HUES48 (cell line): Measurements from ENCODE around the gene PDS5B.

Experiments used
- H3K27ac ChIP-seq: one replicate; pipeline ENCODE4 v1.7.0; 2013; ENCODE audit warnings: low read depth, low read length, inconsistent platforms
- H3K27me3 ChIP-seq: 2 replicates; pipeline ENCODE4 v1.6.1; 2013; ENCODE audit warnings: mild to moderate bottlenecking, low read length; ENCODE audit not compliant: control insufficient read depth, insufficient read depth
- H3K36me3 ChIP-seq: 2 replicates; pipeline ENCODE4 v1.6.1; 2013; ENCODE audit warnings: low read length; ENCODE audit not compliant: control insufficient read depth, insufficient read depth
- H3K4me1 ChIP-seq: 2 replicates; pipeline ENCODE4 v1.6.1; 2013; ENCODE audit warnings: mild to moderate bottlenecking, low read length; ENCODE audit not compliant: control insufficient read depth, insufficient read depth
- H3K4me3 ChIP-seq: 2 replicates; pipeline ENCODE4 v1.5.1; 2013; ENCODE audit warnings: mild to moderate bottlenecking, low read depth, low read length
- H3K9ac ChIP-seq: 2 replicates; pipeline ENCODE4 v1.6.1; 2013; ENCODE audit warnings: mild to moderate bottlenecking, low read depth, low read length, moderate library complexity
- H3K9me3 ChIP-seq: 2 replicates; pipeline ENCODE4 v1.6.1; 2013; ENCODE audit warnings: low read length; ENCODE audit not compliant: control insufficient read depth, insufficient read depth

PDS5B gene

DNA sequence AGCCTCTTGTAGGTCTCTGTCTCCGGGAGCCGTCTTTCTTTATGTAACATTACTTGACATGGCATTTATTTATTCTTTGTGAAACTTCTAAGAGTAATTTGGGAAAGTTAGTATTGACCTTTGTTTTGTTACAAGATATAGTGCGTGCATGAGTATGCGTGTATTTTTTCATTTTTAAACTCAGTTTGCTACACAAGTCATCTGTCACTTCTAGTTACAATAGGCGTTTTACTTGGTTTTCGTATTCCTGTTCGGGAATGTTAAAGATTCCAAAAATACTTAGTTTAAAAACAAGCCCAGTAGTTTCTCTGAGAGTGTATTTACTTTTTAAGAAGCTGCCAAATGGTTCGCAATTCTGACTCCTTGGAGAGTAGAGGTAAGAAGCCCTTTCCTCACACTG lies 3.2 kb downstream of the PDS5B start:
- H3K9ac ChIP-seq = no peak overlapping the region
- no peaks in the 10 kb centered on the region for H3K36me3 ChIP-seq
- H3K4me3 ChIP-seq = no peak overlapping the region
- H3K9me3 ChIP-seq = no peaks in the 10 kb centered on the region
- H3K27ac ChIP-seq = no peak overlapping the region
- H3K4me1 ChIP-seq = peaks cover 23% of the 10 kb centered on the region; the same call in 1 of the 2 replicates
- peaks cover 4% of the 10 kb centered on the region; the same call in 1 of the 2 replicates for H3K27me3 ChIP-seq

DNA sequence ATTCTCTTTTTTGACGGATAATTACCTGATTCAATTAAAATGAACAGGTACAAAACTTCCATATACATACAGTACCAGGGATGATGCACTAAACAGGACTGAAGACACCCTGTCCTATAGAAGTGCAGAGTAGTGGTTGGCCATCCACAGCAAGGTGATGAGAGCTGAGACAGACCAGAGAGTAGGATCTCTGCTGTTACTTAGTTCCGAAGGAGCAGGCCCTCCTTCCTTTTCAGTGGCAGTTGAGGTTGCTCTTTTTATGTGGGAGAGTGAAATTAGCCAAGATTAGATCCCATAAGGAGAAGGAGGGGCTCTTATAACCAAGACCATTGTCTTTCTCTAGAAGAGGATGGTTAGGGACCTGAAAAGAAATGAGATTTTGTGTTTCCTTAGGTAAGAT lies 4.0 kb downstream of the PDS5B start:
- Histone ChIP-seq H3K4me3 (no peak overlapping the region), H3K27me3 (0 out of 2 replicates have a peak, but pooled peaks cover under 1% of the 10 kb centered on the region), H3K36me3 (no peaks in the 10 kb centered on the region), H3K9ac (no peak overlapping the region), H3K27ac (no peak overlapping the region), H3K9me3 (no peaks in the 10 kb centered on the region), H3K4me1 (peaks cover 23% of the 10 kb centered on the region; the same call in 1 of the 2 replicates)

DNA sequence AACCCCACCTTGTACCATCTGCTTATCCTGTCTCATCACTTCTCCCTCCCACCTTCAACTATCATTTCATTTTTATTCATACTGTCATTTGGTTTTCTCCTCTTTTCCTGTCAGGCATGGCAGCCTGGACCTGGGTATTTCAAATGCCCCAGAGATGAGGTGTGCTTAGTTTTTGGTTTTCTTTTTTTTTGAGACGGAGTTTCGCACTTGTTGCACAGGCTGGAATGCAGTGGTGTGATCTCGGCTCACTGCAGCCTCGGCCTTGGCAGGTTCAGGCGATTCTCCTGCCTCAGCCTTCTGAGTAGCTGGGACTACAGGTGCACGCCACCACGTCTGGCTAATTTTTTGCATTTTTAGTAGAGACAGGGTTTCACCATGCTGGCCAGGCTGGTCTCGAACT lies 5.8 kb downstream of the PDS5B start:
- Histone ChIP-seq H3K27me3 (no peaks in the 10 kb centered on the region), H3K36me3 (no peaks in the 10 kb centered on the region), H3K4me3 (no peak overlapping the region), H3K4me1 (peaks cover 20% of the 10 kb centered on the region; the same call in 1 of the 2 replicates), H3K27ac (no peak overlapping the region), H3K9me3 (no peaks in the 10 kb centered on the region), H3K9ac (no peak overlapping the region)

DNA sequence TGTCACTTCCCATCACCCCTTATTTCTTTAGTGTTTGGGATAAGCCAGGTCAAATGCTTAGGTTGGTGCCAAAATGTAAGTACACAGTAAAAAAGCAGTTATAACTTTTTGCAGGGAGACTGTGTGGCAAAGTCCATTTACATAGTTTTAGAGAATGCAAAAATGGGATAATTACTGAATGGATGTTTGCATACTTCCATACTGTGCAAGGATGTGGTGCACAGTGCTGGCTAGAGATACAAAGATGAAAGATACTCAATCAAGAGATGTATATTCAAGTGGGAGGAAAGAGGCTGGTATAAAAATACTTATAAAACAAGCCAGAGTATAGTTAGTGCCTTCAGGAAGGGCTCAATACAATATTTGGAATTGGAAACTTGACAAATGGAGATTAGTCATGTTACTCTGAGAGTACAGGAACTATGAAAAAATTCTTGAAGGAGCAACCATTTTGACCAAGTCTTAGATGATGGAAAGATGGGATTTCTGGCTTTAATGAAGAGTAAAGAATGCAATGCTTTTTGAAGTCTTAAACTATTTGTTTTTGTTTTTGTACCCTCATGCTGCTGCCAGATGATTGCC lies 8.0 kb downstream of the PDS5B start:
- H3K9me3 ChIP-seq = no peaks in the 10 kb centered on the region
- no peaks in the 10 kb centered on the region for H3K27me3 ChIP-seq
- H3K4me1 ChIP-seq = peaks cover 7% of the 10 kb centered on the region; the same call in 1 of the 2 replicates
- no peaks in the 10 kb centered on the region for H3K36me3 ChIP-seq
- no peak overlapping the region for H3K9ac ChIP-seq
- no peak overlapping the region for H3K27ac ChIP-seq
- no peak overlapping the region for H3K4me3 ChIP-seq

DNA sequence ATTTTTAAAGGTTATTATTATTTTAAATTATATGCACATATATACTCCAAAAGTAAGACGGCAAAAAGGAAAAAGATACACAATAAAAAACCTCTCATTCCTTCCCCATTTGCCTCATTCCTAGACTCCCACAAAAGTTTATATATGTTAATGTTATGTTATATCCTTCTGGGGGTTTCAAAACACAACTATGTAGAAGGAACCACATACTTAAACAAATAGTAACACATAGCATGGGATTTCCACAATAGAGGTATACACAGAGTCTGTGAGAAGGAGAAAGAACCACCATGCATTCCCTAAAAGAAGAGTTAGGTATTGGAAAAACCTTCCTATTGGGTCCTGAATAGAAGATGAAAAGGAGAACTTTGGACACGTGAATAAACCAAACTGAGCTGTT lies 9.1 kb downstream of the PDS5B start:
- H3K9me3 ChIP-seq = no peaks in the 10 kb centered on the region

DNA sequence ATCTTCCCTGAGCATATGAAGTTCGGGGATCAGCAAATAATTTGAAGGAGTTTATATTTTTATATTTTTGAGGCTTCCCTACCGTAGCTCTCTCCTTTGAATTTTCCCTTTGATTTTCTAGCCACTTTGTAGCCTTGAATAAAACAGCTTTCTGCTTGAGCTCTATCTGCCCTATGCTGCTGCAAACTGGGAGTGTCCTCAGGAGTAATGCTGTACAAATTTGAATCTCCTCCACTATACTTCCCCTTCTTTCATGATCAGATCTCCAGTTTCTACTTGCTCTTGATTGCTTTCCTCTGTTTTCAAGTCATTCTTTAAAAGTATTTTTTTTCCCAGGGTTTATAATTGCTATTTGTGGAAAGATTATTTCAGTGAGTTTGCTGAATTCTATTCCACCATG lies 14.6 kb downstream of the PDS5B start:
- no peaks in the 10 kb centered on the region for H3K4me1 ChIP-seq
- no peak overlapping the region for H3K27ac ChIP-seq
- H3K9ac ChIP-seq = no peak overlapping the region
- no peaks in the 10 kb centered on the region for H3K9me3 ChIP-seq
- no peaks in the 10 kb centered on the region for H3K27me3 ChIP-seq
- H3K36me3 ChIP-seq = no peaks in the 10 kb centered on the region
- H3K4me3 ChIP-seq = no peak overlapping the region

More for the DNA sequence above, 9.1 kb downstream of the PDS5B start:
- Histone ChIP-seq H3K4me1 (peaks cover 3% of the 10 kb centered on the region; the same call in 1 of the 2 replicates), H3K4me3 (no peak overlapping the region), H3K27me3 (no peaks in the 10 kb centered on the region), H3K36me3 (no peaks in the 10 kb centered on the region), H3K27ac (no peak overlapping the region), H3K9ac (no peak overlapping the region)

DNA sequence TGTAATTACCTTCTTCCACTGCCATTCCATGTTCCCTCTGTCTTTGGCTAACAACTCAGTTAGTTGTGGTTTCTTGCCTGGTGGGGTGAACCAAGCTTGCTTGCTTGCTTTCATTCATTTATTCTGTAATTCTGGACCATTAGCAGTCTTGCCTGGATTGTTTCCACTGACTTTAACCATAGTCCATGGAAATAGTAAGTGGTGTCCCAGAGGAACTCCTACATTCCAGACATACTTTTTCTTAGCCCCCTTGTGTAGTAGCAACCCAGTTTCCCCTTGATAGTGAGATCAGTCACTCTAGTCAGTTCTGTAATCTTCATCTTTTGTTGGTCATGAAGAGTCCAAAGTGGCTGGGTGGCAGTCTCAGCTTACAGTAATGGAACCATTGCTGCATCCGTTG lies 23.2 kb downstream of the PDS5B start:
- Histone ChIP-seq H3K27ac (no peak overlapping the region), H3K9me3 (peaks cover 10% of the 10 kb centered on the region), H3K27me3 (no peaks in the 10 kb centered on the region), H3K36me3 (no peaks in the 10 kb centered on the region), H3K4me3 (no peak overlapping the region), H3K9ac (no peak overlapping the region), H3K4me1 (peaks cover 18% of the 10 kb centered on the region; the same call in 1 of the 2 replicates)

DNA sequence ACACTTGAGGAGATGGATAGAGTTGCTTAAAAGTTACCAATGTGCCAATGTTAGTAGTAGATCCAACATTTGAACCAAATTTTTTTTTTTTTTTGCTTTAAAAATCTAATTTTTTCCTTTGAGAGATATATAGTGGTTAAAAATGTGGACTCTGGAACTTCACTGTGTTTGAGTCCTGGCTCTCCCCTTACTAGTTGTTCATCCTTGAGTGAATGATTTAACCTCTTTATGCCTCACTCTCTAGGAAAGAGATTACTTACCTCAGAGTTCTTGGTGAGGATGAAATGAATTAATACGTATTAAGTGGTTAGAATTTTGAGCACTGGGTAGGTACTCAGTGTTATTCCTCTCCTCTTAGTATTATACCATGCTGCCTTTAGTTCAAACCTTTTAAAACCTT lies 24.3 kb downstream of the PDS5B start:
- Histone ChIP-seq H3K9ac (no peak overlapping the region), H3K4me3 (no peak overlapping the region), H3K36me3 (no peaks in the 10 kb centered on the region)

DNA sequence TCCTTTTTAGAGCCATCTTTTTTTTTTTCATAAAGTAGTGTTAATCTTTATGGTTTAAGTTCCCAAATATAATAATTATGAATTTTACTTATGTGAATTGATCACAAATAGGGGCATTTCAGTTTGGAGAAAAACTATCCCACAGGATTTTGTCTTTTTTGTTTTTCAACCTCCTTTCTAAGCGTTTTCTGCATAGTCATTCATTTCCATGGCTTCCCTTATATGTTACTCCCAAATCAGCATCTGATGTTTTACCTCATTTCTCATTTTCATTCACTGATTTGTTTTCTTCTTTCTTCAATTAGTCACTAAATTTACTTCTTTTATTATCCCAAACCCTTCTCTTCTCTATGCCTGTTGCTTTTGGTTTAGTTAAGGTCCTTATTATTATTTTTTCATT lies 24.7 kb downstream of the PDS5B start:
- Histone ChIP-seq H3K27me3 (no peaks in the 10 kb centered on the region), H3K36me3 (no peaks in the 10 kb centered on the region), H3K9me3 (peaks cover 10% of the 10 kb centered on the region), H3K4me3 (no peak overlapping the region), H3K27ac (no peak overlapping the region), H3K4me1 (peaks cover 18% of the 10 kb centered on the region; the same call in 1 of the 2 replicates), H3K9ac (no peak overlapping the region)

More for the DNA sequence above, 24.3 kb downstream of the PDS5B start:
- H3K9me3 ChIP-seq = peaks cover 10% of the 10 kb centered on the region
- no peak overlapping the region for H3K27ac ChIP-seq
- peaks cover 18% of the 10 kb centered on the region; the same call in 1 of the 2 replicates for H3K4me1 ChIP-seq
- no peaks in the 10 kb centered on the region for H3K27me3 ChIP-seq

DNA sequence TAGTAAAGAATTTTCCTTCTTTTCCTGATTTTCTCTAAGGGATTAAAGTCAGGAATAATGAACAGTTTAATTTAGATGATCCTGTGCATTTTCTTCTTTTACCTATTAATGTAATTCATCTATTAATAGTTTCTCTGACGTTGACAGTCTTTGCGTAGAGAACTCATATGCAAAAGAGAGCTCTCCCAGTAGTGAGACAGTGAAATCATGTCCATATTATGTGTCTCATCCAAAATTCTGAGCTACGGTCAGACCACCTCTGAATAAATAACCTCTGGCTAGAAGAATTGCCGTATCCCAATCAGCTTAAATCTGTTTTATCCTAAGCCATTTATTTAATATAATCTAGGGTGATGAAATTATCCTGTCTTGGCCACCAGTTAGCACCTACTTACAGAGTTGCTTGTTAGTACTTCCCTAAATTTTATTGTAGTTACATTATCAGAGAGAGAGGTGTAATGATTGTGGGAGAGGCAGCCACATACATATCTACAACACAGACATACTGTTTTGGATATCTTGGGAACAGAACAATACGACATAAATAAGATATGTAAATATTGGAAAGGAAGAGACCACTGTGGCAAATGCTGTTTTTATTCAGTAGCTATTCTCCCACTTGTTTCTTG lies 30.7 kb downstream of the PDS5B start:
- Histone ChIP-seq H3K36me3 (no peaks in the 10 kb centered on the region), H3K4me1 (no peaks in the 10 kb centered on the region), H3K9ac (no peak overlapping the region), H3K4me3 (no peak overlapping the region), H3K27me3 (no peaks in the 10 kb centered on the region), H3K9me3 (peaks cover 2% of the 10 kb centered on the region; the same call in 1 of the 2 replicates), H3K27ac (no peak overlapping the region)

DNA sequence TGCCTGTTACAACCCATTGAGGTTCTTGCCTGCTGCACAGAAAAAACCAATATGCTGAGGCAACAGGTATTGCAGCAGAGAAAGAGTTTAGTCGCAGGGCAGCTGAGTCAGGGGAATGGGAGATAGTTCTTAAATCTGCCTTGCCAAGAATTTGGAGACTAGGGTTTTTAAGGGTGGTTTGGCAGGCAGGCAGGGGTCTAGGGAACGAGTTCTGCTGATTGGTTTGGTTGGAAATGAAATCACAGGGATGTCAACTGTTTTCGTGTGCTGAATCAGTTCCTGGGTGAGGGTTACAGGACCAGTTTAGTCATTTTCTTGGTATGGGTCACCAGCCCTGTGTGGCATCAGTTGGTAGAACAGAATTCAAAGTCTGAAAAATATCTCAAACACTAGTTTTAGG lies 36.6 kb downstream of the PDS5B start:
- H3K9ac ChIP-seq = no peak overlapping the region
- no peaks in the 10 kb centered on the region for H3K36me3 ChIP-seq
- no peaks in the 10 kb centered on the region for H3K27me3 ChIP-seq
- H3K9me3 ChIP-seq = peaks cover 13% of the 10 kb centered on the region
- no peak overlapping the region for H3K27ac ChIP-seq
- H3K4me1 ChIP-seq = peaks cover 8% of the 10 kb centered on the region; the same call in 1 of the 2 replicates
- no peak overlapping the region for H3K4me3 ChIP-seq
